OCI-LY7 (cell line): ENCODE measurements around the gene CORO1C.

Experiments used
- EZH2phosphoT487 ChIP-seq: fragments of 200-600 bp; sonication (generic); IDR thresholded peaks from 2 replicates; pipeline ENCODE4 v1.6.1; 2018; ENCODE audit warnings: low read depth, borderline replicate concordance, mild to moderate bottlenecking, mixed run types, antibody characterized with exemption, low read length, moderate library complexity, mixed read lengths
- TF ChIP-seq, protein P1 (sequence below): fragments of 200-600 bp; sonication (generic); conservative IDR thresholded peaks from 2 replicates; pipeline ENCODE4 v1.5.1; 2014; ENCODE audit warnings: mild to moderate bottlenecking, antibody characterized with exemption, low read length, moderate library complexity, mixed read lengths

DNA sequence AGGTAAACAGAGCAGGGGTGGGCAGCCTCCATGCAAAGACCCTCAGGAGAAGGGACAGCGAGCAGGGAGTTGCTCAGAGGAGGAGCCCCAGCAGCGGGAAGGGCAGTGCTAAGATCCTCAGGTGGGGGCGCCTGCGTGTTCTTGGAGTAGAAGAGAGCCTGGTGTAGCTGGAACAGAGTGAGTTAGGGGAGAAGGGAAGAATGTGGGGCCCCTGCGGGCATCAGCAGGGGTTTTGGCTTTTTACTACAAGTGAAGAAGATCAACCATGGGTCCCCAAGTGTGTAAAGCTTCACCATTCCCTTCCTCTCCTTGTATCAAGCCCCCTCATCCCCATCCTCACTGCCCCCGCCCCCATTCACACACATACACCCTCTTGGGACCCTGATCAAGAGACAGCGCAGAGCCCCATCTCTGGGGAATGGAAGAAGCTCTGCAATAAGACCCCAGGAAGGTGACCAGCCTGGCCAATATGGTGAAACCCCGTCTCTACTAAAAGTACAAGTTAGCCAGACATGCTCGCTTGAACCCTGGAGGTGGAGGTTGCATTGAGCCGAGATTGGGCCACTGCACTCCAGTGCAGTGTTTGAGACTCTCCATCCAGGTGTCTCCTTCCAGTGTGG is 123.2 kb downstream of the CORO1C start:
- TF ChIP-seq, protein P1, sequence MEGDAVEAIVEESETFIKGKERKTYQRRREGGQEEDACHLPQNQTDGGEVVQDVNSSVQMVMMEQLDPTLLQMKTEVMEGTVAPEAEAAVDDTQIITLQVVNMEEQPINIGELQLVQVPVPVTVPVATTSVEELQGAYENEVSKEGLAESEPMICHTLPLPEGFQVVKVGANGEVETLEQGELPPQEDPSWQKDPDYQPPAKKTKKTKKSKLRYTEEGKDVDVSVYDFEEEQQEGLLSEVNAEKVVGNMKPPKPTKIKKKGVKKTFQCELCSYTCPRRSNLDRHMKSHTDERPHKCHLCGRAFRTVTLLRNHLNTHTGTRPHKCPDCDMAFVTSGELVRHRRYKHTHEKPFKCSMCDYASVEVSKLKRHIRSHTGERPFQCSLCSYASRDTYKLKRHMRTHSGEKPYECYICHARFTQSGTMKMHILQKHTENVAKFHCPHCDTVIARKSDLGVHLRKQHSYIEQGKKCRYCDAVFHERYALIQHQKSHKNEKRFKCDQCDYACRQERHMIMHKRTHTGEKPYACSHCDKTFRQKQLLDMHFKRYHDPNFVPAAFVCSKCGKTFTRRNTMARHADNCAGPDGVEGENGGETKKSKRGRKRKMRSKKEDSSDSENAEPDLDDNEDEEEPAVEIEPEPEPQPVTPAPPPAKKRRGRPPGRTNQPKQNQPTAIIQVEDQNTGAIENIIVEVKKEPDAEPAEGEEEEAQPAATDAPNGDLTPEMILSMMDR: no peak
- TF ChIP-seq EZH2phosphoT487: no peak
